Measurements from ENCODE around the gene PIP4K2A. TPM values are rescaled to one million over a fixed set of nuclear protein-coding genes. Genes with fewer than 3 reads are reported as not detected.

Gene PIP4K2A
- total RNA-seq, 8 experiments from 2014 or later, result 16.2 to 39.4 (median 32.4) TPM

Other genes with a start within 250 kb of the PIP4K2A start
- 10 to 100 TPM in 1 of 8 experiments, 1 to 10 TPM in 2, under 1 TPM in 5; 0.21 to 43.8 (median 0.92) TPM for gene ARMC3, start 213.5 kb upstream of the PIP4K2A start, total RNA-seq

Data from motor neuron (in vitro differentiated cells).